ENCODE measurements around the gene GNB3.
"Not testable (repeated sequence)": the region's sequence is repeated elsewhere in the genome, so short reads cannot be mapped to it uniquely, and the experiment has no call there.

GNB3 gene

GRCh38 chr12:6861391-6861790, 20.7 kb downstream of the GNB3 start:
- no peak for TF ChIP-seq CTCF (IDR thresholded peaks at IDR 0.05; ENCODE audit: unreplicated experiment in 3 of 3)
- Mint-ChIP-seq H3K4me1 (peaks cover 2% of the 10 kb centered on the region), H3K27ac (no peak overlapping the region), H3K27me3 (ENCODE audit: low read depth) (peaks cover 3% of the 10 kb centered on the region), H3K4me3 (no peak overlapping the region), H3K9me3 (no peaks in the 10 kb centered on the region), H3K36me3 (ENCODE audit: low read depth) (peaks cover 73% of the 10 kb centered on the region)

GRCh38 chr12:6863033-6863432, 22.3 kb downstream of the GNB3 start:
- no peaks in the 10 kb centered on the region for H3K9me3 Mint-ChIP-seq
- H3K27me3 Mint-ChIP-seq (ENCODE audit: low read depth), result peaks cover 3% of the 10 kb centered on the region
- H3K36me3 Mint-ChIP-seq (ENCODE audit: low read depth), result peaks cover 61% of the 10 kb centered on the region
- no peak for TF ChIP-seq CTCF (IDR thresholded peaks at IDR 0.05; ENCODE audit: unreplicated experiment in 3 of 3)
- H3K4me3 Mint-ChIP-seq, result no peak overlapping the region
- peaks cover 5% of the 10 kb centered on the region for H3K4me1 Mint-ChIP-seq
- H3K27ac Mint-ChIP-seq, result no peak overlapping the region

- Mint-ChIP-seq H3K27me3 (ENCODE audit: low read depth) (peaks cover 6% of the 10 kb centered on the region), H3K27ac (no peak overlapping the region), H3K4me3 (peak overlapping the region in 1 of 3 experiments; percentile 44)
These were observed 23.0 kb downstream of the GNB3 start for GRCh38 chr12:6863586-6864321.

GRCh38 chr12:6865307-6865706, 24.6 kb downstream of the GNB3 start:
- H3K36me3 Mint-ChIP-seq (ENCODE audit: low read depth), result peaks cover 63% of the 10 kb centered on the region

More at GRCh38 chr12:6863586-6864321, 23.0 kb downstream of the GNB3 start:
- peaks cover 58% of the 10 kb centered on the region for H3K36me3 Mint-ChIP-seq (ENCODE audit: low read depth)
- peaks cover 11% of the 10 kb centered on the region for H3K4me1 Mint-ChIP-seq
- H3K9me3 Mint-ChIP-seq, result no peaks in the 10 kb centered on the region
- TF ChIP-seq CTCF (IDR thresholded peaks at IDR 0.05; ENCODE audit: unreplicated experiment in 3 of 3), result no peak

GRCh38 chr12:6866163-6866919, 25.6 kb downstream of the GNB3 start:
- Mint-ChIP-seq H3K36me3 (ENCODE audit: low read depth) (peaks cover 58% of the 10 kb centered on the region), H3K27ac (peak overlapping the region in 1 of 3 experiments; percentile 93), H3K27me3 (ENCODE audit: low read depth) (peaks cover 7% of the 10 kb centered on the region), H3K4me1 (peaks cover 29% of the 10 kb centered on the region), H3K4me3 (peak overlapping the region; percentile 90 to 97 (median 96)), H3K9me3 (no peaks in the 10 kb centered on the region)
- no peak for TF ChIP-seq CTCF (IDR thresholded peaks at IDR 0.05; ENCODE audit: unreplicated experiment in 3 of 3)

More at GRCh38 chr12:6865307-6865706, 24.6 kb downstream of the GNB3 start:
- Mint-ChIP-seq H3K27ac (peak overlapping the region in 1 of 3 experiments; percentile 30), H3K4me1 (peaks cover 24% of the 10 kb centered on the region), H3K4me3 (peak overlapping the region; percentile 48 to 78 (median 75))
- H3K9me3 Mint-ChIP-seq; H3K27me3 Mint-ChIP-seq (ENCODE audit: low read depth): not testable (repeated sequence)

GRCh38 chr12:6866920-6867412, 26.2 kb downstream of the GNB3 start:
- H3K4me1 Mint-ChIP-seq, result peaks cover 32% of the 10 kb centered on the region
- no peaks in the 10 kb centered on the region for H3K9me3 Mint-ChIP-seq
- H3K36me3 Mint-ChIP-seq (ENCODE audit: low read depth), result peaks cover 55% of the 10 kb centered on the region
- H3K4me3 Mint-ChIP-seq, result peak overlapping the region; percentile 90 to 97 (median 96)
- peak overlapping the region; percentile 65 to 93 (median 91) for H3K27ac Mint-ChIP-seq
- peaks cover 7% of the 10 kb centered on the region for H3K27me3 Mint-ChIP-seq (ENCODE audit: low read depth)
- no peak for TF ChIP-seq CTCF (IDR thresholded peaks at IDR 0.05; ENCODE audit: unreplicated experiment in 3 of 3)
